Tibial artery (tissue), 4 donors: ENCODE results near the gene LGALS3BP.
A peak's percentile ranks its signal among the peaks of the same experiment; 100 is the strongest.

Experiments
- DNase-seq, 2 donors: peaks; one replicate each; pipeline ENCODE4 v3.0.0-alpha.2; 2019
- H3K27ac ChIP-seq, 2 donors: fragments of 200-600 bp; sonication (generic) in 1 of 2; 1 replicate in 1 of 2; 2 replicates in 1 of 2; pipeline ENCODE4 v1.5.1; 2018 to 2019; ENCODE audit warnings: mild to moderate bottlenecking in 1 of 2
- H3K27me3 ChIP-seq, 2 donors: fragments of 200-600 bp; sonication (generic) in 1 of 2; one replicate each; pipeline versions ENCODE4 v1.5.1 to v1.6.0; 2016 to 2019
- H3K36me3 ChIP-seq, 3 donors: fragments of 200-600 bp; sonication (generic) in 2 of 3; one replicate each; pipeline ENCODE4 v1.5.1; 2016 to 2019; ENCODE audit warnings: mild to moderate bottlenecking in 2 of 3
- H3K4me1 ChIP-seq, 4 donors: fragments of 200-600 bp; sonication (generic) in 2 of 4; 1 replicate in 3 of 4; 2 replicates in 1 of 4; pipeline ENCODE4 v1.5.1; 2016 to 2019
- H3K4me3 ChIP-seq, 2 donors: fragments of 200-600 bp; sonication (generic) in 1 of 2; 1 replicate in 1 of 2; 2 replicates in 1 of 2; pipeline ENCODE4 v1.5.1; 2018 to 2019; ENCODE audit warnings: mild to moderate bottlenecking in 2 of 2
- H3K9me3 ChIP-seq, 3 donors: fragments of 200-600 bp; sonication (generic) in 1 of 3; one replicate each; pipeline ENCODE4 v1.5.1; 2016 to 2019
- intact Hi-C: fragments of 100-400 bp; cut with DNase I; formaldehyde crosslinking; loops from one replicate; pipeline ENCODE4 v1.15.0; 2023; ENCODE audit warnings: low total_unique reads
- TF ChIP-seq, protein P1 (sequence below), 2 experiments: fragments of 200-600 bp in 1 of 2; fragments of 450-650 bp in 1 of 2; IDR thresholded peaks; one replicate each; pipeline ENCODE4 v1.5.1; 2017 to 2019; ENCODE audit warnings: antibody characterized with exemption in 2 of 2, mild to moderate bottlenecking in 1 of 2, moderate library complexity in 1 of 2

LGALS3BP gene

GRCh38 chr17:79018370-79018695, 38.6 kb upstream of the LGALS3BP start:
- Histone ChIP-seq H3K36me3 (no peaks in the 10 kb centered on the region), H3K4me3 (no peak overlapping the region), H3K4me1 (peaks cover 7 to 42% (median 38%) of the 10 kb centered on the region in 4 donors), H3K27me3 (no peaks in the 10 kb centered on the region), H3K9me3 (no peaks in the 10 kb centered on the region), H3K27ac (no peak overlapping the region)
- peak in 1 of 2 donors; percentile 33 for DNase-seq
- TF ChIP-seq, protein P1, sequence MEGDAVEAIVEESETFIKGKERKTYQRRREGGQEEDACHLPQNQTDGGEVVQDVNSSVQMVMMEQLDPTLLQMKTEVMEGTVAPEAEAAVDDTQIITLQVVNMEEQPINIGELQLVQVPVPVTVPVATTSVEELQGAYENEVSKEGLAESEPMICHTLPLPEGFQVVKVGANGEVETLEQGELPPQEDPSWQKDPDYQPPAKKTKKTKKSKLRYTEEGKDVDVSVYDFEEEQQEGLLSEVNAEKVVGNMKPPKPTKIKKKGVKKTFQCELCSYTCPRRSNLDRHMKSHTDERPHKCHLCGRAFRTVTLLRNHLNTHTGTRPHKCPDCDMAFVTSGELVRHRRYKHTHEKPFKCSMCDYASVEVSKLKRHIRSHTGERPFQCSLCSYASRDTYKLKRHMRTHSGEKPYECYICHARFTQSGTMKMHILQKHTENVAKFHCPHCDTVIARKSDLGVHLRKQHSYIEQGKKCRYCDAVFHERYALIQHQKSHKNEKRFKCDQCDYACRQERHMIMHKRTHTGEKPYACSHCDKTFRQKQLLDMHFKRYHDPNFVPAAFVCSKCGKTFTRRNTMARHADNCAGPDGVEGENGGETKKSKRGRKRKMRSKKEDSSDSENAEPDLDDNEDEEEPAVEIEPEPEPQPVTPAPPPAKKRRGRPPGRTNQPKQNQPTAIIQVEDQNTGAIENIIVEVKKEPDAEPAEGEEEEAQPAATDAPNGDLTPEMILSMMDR (IDR thresholded peaks at IDR 0.05) = no peak
- intact Hi-C loops = loop anchor here (5.0 kb wide), 1 partner anchor 64 kb away; no protein-coding TSS in a partner anchor

GRCh38 chr17:79017546-79018369, 38.0 kb upstream of the LGALS3BP start:
- Histone ChIP-seq H3K36me3 (no peaks in the 10 kb centered on the region), H3K4me3 (no peak overlapping the region), H3K4me1 (peaks cover 7 to 36% (median 33%) of the 10 kb centered on the region in 4 donors), H3K27ac (no peak overlapping the region), H3K9me3 (no peaks in the 10 kb centered on the region), H3K27me3 (no peaks in the 10 kb centered on the region)
- DNase-seq = peak in 1 of 2 donors; percentile 24
- intact Hi-C loops = loop anchor here (5.0 kb wide), 1 partner anchor 65 kb away; no protein-coding TSS in a partner anchor
- TF ChIP-seq, protein P1 (IDR thresholded peaks at IDR 0.05) = no peak

DNA sequence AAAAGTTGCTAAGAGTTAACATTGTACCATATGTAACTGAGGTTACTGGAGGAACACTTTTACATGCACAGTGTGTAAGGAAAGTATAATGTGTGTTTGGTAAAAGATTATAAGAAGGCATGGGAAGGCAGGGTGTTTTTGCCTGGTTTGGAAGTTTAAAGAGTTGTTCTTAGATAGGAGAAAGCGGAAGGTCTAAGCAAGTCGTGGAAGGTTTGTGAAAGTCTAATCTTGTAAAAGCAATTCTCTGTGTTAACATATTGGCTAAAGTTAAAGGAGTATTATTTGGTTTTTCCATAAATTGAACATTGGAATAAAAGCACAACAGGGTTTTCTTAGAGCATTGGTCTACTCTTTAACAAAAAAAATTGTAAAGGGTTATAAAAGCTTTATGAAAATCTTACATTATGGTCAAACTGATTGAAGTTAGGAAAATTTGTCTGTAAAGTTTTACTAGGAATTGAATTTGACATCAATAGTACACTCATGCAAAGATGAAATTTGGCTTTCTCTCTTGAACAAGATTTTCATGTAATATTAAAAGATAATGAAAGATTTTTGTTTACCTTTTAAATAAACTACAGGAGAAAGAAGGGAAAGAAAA, 34.5 kb upstream of the LGALS3BP start:
- DNase-seq = no peak
- intact Hi-C loops = no loop called here
- no peak overlapping the region for H3K27ac ChIP-seq
- H3K36me3 ChIP-seq = no peaks in the 10 kb centered on the region
- no peaks in the 10 kb centered on the region for H3K9me3 ChIP-seq
- H3K4me3 ChIP-seq = no peak overlapping the region
- TF ChIP-seq, protein P1 (IDR thresholded peaks at IDR 0.05) = no peak
- H3K27me3 ChIP-seq = no peaks in the 10 kb centered on the region
- peaks cover 0 to 10% (median 6%) of the 10 kb centered on the region in 4 donors for H3K4me1 ChIP-seq

DNA sequence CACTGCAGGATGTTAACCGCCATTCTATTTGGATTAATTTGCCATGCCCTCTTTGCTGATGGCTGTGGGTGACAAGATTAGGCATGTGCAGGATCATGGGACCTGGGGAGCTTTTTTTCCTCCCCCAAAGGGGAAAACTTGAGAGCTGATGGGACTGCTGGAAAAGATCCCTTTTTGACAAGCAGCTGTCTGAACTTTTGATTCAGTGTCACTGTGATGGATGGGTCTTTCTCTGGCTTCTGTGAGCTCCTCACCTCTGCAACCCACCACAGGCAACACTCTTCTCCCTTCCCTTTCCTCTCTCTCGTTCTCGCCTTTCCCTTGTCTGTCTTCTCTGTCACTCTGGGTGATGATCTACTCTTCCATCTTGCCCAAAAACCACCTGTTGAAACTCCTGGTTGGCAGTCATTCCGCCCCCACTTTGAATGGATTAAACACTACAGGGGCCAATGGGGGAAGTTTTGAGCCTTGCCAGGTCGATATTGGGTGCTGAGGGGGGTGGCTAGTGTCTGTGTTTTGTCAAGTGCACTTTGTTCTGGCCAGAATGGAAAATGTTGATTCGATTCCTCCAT, 32.9 kb upstream of the LGALS3BP start:
- Histone ChIP-seq H3K4me1 (peaks cover 0 to 24% (median 18%) of the 10 kb centered on the region in 4 donors), H3K9me3 (no peaks in the 10 kb centered on the region), H3K36me3 (peaks cover 0 to 4% (median 0%) of the 10 kb centered on the region in 3 donors), H3K27me3 (no peaks in the 10 kb centered on the region), H3K27ac (no peak overlapping the region), H3K4me3 (no peak overlapping the region)
- TF ChIP-seq, protein P1 (IDR thresholded peaks at IDR 0.05) = no peak
- intact Hi-C loops = no loop called here
- peak in 1 of 2 donors; percentile 9 for DNase-seq

DNA sequence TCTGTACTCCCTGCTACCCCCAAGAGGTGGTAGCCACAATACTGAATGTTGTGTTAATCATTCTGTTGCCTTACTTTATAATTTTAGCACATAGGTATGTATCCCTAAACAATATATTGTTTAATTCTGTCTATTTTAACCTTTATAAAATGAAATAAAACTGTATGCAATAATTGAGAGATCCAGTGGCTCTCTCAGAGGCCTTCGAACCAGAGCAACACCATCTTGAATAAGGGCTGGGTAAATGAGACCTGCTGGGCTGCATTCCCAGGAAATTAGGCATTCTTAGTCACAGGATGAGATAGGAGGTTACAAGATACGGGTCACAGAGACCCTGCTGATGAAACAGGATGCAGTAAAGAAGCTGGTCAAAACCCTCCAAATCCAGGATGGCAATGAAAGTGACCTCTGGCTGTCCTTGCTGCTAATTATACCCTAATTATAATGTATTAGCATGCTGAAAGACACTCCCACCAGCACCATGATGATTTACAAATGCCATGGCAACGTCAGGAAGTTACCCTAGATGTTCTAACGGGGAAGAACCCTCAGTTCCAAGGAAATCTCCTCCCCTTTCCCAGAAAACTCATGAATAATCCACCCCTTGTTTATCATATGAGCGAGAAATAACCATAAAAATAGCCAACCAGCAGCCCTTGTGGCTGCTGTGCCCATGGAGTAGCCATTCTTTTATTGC, 31.9 kb upstream of the LGALS3BP start:
- Histone ChIP-seq H3K27me3 (no peaks in the 10 kb centered on the region), H3K27ac (no peak overlapping the region), H3K9me3 (no peaks in the 10 kb centered on the region), H3K4me1 (peaks cover 0 to 34% (median 26%) of the 10 kb centered on the region in 4 donors), H3K4me3 (no peak overlapping the region), H3K36me3 (peaks cover 0 to 5% (median 0%) of the 10 kb centered on the region in 3 donors)
- intact Hi-C loops = no loop called here
- TF ChIP-seq, protein P1 (IDR thresholded peaks at IDR 0.05) = no peak
- DNase-seq = no peak
